ENCODE measurements around the gene EGR4. TPM values are rescaled to one million over a fixed set of nuclear protein-coding genes. Genes with fewer than 3 reads are reported as not detected.
"Not testable (repeated sequence)": the region's sequence is repeated elsewhere in the genome, so short reads cannot be mapped to it uniquely, and the experiment has no call there.

EGR4 gene
- total RNA-seq, 1 experiment from 2014 or later, result not detected

DNA sequence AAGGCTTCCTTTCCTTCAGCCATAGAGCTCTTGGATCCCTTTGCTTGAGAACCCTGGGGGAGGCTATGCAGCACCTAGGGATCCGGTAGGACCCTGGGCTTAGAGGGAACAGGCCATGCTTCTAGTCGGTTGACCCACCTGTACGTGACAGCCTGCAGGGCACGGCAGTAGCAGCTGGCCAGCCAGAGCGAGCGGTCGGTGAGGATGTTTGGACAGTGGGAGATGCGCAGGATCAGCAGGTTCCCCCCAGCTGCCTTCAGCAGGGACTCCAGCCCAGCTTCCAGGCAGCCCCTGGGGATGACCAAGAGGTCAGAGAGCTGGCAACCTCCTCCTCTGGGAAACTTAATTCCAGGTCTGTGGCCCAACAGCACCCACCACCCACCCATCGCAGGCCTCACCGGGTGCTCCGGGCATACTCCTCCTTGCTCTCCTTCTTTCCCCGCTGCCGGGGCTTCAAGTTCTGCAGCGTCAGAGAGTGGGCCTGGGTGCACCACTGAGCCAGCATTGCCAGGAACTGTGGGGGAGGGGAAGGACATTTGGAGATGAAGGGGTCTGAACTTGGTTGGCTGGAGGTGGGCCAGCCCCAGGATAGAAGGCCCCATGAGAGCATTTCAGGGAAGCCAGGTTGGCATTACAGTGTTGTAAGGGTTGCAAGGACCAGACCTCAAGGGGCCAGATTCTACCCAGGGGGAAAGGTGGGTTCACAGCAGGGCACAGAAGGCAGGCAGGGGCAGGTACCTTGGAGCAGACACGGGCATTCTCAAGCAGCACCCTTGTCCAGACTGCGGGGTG lies 29.6 kb downstream of the EGR4 start:
- no peak for DNase-seq (ENCODE audit: low read depth)

DNA sequence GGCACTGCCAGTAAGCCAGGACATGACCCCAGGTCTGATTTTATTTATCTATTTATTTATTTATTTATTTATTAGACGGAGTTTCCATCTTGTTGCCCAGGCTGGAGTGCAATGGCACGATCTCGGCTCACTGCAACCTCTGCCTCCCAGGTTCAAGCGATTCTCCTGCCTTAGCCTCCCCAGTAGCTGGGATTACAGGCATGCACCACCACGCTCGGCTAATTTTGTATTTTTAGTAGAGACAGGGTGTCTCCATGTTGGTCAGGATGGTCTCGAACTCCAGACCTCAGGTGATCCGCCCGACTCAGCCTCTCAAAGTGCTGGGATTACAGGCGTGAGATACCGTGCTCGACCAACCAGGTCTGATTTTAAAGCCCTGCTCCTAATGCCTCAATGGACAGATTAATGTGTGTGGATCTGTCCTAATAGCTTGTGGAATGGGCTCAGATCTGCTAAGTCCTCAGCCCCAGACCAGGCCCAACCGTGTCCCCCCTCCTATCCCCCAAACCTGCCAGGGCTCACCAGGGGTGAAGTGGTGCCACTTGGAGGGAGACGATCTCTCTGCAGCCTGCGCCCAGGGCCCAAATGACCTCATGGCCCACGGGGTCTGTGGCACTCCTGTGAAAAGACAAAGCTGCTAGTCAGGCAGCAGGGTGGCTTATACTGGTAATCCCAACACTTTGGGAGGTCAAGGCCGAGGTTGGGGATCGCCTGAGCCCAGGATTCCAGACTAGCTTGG lies 30.5 kb downstream of the EGR4 start:
- DNase-seq (ENCODE audit: low read depth), result not testable (repeated sequence)

DNA sequence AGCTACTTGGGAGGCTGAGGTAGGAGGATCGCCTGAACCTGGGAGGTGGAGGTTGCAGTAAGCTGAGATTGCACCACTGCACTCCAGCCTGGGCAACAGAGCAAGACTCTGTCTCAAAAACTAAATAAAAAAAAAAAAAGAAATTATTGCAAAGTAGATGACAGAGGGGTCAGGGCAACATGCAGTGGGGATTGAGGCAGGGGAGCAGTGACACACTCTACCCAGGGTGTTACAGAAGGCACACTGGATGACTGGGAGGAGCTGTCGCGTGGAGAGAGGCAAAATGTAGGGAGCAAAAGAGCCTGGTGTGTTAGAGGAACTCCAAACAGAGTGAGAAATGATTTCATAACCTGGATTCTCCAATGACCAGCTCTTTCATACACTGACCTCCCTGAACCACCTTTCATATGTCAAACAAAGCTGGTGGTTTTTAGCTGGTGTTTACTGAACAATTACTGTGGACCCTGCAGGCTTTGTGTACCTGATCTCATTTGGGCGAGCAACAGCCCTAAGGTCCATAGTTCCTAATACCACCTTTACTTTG lies 31.2 kb downstream of the EGR4 start:
- DNase-seq (ENCODE audit: low read depth), result no peak

DNA sequence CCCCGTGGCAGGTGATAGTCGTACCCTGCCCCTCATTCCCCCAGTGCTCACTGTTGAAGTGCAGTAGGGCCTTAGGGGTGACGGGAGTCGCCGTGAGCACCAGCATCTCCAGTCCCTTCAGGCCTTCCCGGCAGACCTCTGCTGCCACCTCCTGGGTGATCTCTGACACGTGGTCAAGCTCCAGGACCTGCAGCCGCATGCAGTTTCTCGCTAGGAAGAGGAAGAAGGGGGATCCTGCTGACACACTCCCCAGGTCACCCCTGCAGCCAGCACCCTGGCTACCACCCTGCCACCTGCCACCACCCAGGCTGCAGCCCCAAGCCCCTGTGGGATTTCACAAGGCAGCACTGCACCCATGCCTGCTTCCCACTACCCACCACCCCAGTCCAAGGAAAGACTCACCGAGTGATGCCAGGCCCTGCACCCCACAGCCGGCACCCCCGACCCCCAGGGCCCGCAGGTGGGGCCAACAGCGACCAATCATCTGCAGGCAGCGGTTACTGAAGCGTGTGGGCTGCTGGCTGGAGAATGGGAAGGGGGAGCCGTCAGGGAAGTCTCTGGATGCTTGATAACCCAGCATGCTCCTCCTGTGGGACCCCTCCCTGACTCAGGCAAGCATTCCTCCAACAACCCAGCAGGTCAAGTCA lies 32.9 kb downstream of the EGR4 start:
- DNase-seq (ENCODE audit: low read depth), result peak; percentile 43

DNA sequence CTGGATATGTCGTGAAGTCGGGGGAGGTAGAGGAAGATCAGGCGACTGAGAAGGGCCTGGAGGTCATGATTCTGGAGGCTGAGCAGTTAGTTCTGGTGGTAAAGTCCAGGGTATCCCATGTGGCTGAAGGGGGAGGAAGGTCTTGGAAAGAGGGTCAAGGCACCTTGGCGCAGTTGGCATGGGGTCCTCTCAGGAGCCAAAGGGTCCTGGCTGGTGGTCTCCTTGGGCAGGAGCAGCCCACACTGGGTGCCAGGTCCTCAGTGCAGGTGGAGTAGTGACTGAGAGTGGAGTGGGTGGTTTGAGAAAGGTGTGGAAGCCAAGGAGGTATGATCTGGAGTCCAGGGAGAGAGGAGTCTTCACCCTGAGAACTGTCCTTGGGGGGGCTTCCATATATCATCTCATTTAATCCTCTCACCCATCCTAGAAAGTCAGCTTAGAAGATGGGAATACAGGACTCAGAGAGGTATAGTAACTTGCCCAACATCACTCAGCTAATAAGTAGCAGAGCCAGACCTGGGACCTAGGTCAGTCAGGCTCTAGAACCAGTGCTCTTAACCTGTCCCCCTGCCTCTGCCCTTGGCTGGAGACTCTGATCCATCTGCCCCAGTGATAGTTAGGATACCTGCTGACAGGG lies 33.5 kb downstream of the EGR4 start:
- no peak for DNase-seq (ENCODE audit: low read depth)

DNA sequence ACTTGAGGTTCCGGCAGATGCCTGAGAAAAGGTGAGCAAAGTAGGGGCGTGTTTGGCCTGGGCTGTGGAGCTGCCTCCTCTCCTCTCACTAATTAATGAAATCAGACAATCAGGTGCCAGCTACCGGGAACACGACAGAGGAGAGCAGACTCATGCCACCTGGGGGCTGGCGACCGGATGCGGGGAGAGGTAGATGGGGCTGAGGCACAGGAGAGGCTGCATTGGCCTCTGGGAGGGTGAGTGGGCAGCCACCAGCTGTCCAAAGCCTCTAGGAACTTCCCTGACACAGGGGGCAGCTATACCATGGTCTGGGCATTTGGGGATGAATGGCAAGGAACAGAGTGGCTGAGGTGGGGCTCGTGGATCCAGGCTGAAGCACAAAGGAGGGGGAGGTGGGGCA lies 34.1 kb downstream of the EGR4 start:
- DNase-seq (ENCODE audit: low read depth), result no peak

DNA sequence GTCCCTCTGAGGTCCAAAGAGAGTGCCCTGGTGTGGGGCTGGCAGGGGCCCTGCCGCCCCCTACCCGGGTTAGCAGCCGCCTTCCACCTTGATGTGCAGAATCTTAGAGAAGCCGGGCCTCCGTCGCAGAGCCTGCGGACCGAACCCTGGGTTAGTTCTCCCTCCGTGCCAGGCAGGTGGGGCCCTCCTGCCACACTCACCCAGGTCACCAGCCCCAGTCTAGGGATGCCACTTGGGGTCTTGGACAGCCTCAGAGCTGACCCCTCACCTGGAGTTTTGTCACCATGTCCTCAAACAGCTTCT lies 34.5 kb downstream of the EGR4 start:
- no peak for DNase-seq (ENCODE audit: low read depth)

DNA sequence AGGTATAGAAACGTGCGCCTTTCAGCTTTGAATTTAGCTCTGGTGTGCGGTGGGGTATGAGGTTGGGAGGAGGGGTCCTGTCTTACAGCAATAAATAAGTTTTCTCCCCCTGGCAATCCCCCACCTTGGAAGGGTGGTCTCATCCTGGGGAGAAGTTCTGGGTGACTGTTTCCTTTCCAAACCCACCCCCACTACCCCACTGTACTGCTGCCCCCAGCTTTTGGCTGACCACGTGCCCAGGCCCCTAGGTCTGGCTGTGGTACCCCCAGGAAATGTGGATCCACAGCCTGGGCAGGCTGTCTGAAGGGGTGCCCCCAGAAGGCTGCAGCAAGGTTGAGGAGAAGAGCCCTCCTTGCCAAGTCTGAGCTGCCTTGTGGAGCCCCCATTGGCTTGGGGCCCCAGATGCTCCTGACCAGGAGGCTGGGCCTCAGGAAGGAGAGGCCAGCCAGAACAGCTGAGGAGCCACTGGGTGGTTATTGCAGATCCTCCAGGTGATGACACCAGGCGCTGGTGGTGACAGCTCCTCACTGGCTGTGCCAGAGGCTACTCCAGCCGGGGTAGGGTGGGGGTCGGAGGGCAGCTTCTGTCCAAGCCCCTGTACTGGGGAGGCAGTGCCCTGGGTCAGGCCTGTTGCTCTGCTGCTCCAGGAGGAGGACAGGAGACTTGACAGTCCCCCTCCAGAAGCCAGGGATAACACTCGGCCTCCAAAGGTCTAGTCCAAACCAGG lies 35.0 kb downstream of the EGR4 start:
- no peak for DNase-seq (ENCODE audit: low read depth)

DNA sequence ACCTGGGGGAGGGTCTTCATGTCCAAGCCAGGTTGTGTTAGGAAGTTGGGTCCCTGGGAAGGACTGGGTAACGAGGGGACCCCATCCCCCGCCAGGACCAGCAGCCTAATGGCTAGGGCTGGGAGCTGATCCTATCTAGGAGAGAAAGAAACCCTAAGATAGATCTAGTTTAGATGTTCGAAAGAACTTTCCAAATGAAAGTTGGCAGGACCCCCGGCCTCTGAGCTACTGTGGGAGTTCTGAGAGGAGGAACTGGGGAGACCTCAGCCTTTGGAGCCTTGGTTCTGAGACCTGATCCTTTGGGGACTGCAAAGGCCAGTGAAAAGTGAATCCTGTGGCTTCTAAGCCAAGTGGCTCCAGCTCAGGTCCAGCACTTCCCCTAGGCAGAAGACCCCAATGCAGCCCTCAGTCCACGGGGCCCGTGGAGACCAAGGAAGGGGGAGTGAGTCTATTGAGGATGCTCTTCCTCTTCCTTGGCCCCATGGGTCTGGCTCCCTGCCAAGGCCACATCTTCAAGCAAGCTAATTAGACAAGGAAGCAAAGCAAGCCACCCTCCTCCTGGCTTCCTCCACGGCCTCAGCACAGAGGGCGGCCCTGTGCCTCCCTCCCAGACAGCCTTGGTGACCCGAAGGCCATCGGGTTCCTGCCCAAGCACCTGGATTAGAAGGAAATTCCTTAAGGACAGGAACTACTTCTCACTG lies 35.8 kb downstream of the EGR4 start:
- DNase-seq (ENCODE audit: low read depth), result peak; percentile 15

DNA sequence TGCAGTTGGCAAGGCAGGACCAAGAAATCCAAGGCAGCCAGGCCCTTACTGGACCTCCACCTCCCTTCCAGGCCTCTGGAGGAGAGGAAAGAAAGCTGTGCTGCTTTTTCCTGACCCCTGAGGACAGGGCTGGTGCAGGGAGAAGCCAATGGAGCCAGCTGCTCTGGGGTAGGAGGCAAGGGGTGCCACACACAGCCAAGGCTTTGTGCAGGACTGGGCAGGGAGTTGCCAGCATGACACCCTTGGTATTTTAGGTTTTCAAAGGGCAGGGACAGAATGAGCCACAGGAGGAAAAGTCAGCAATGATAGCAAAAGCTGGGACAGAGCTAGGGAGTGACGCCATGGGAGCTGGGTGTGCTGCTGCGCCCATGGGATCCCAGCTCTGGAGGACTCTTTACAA lies 36.3 kb downstream of the EGR4 start:
- no peak for DNase-seq (ENCODE audit: low read depth)

DNA sequence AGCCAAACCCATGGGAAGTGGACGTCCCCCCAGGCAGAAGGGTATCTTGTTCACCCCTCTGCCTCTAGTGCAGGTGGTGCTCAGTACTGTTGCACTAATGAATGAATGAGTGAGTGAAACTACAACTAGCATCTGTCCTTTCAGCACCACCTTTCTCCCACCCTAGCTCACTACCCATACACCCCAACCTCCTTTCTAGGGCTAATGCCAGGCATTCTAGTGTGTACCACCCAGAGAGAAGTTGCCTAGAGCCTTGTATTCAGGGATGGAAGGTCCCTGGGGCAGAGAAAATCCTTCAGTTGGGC lies 36.8 kb downstream of the EGR4 start:
- no peak for DNase-seq (ENCODE audit: low read depth)

DNA sequence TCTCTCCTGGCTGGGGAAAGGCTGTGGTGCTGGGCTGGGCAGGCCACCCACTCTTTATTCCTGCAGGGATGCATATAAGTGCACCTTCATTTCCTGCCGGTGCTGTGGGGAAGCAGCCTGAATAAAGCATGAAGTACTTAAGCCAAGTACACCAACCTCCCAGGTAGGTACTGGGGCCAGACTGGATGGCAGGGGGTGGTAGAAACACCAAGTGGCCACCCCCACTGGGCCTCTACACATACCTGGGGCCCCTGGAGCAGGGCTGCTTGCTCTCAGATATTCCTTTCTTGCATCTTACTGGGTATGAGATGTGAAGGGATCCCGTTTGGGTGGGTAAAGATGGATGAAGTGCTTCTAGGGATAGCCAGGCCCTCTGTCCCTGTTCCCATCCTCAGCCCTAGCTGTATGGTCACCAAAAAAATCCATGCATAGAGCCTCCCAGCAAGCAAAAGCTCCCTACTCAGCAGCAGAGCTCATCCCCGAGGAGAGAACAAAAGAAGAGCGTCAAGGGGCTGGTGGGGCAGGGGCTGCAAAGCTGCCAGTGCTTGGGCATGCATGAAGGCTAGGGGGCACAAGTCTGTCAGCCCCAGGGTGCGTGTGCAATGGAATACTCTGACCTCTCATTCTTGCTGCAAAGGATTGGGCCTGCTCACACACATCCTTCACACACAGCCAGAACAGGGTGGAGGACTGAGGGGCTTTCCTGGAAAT lies 37.3 kb downstream of the EGR4 start:
- DNase-seq (ENCODE audit: low read depth), result no peak

DNA sequence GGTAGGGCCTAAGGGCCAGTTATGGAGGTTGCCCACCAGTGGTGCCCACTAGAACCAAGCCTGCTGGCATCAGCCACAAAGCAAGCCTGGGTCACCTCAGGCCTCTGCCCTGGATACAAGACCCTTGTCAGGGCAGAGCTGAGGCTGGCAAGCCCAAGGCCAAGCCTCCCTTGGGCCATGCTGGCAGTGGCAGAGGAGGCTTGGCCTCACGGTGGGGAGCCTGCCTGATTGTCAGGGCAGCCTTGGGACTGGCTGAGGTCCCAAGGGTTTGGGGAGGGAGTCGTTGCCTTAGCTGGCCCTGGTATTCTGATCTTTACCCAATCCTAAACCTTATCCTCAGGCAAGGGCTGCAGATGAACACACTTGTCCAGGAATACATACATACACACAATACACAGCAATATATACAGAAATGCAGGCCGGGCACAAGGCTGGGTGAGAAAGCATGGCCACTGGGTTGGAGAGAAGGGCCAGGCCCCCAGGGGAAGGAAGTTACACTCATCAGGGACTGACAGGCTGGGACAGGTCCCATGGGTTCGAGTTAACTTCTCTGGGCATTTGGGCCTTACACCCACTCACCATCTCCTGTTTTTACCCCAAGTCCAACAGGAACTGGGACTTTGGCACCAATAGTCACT lies 38.2 kb downstream of the EGR4 start:
- no peak for DNase-seq (ENCODE audit: low read depth)

DNA sequence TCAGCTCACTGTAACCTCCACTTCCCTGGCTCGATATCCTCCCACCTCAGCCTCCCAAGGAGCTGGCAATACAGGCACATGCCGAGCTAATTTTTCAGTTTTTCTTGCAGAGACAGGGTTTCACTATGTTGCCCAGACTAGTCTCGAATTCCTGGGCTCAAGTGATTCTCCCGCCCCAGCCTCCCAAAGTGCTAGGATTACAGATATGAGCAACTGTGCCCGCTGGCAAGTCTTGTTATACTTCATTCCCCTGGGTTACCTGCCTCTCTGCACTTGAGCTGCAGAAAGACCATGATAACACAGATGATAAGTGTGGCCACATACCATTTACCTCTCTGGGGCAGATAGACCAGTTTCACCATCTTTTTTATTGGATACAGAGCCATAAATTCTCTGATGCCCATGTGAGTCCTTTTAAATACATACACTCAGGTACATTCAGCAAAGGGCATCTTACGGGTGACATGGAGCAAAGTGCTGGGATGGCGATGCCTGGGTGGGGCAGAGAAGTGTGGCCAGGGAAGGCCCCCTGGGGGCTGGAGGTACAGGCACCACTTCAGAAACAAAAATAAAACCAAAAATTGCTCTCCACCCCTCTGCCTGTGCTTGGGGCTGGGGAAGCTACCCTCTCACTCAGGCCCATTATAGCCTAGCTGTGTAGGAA lies 38.9 kb downstream of the EGR4 start:
- no peak for DNase-seq (ENCODE audit: low read depth)

DNA sequence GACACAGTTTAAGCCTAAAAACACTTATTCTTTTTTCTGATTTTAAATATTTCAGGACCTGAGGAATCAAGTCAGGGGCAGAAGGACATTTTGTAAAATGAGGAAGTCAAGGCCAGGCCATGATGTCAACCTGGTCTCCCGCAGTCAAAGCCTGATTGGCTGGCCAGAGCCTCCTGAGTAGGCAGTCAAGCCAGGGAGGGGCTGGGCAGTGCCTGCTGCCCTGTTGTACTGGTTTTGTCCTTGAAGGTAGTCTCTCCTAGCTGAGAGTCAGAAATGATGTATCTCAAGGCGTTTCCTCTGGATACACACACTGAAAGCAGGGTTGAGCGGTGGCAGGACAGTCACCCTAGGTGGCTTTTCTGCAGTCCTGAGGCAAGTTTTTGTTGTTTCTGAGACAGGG lies 39.4 kb downstream of the EGR4 start:
- no peak for DNase-seq (ENCODE audit: low read depth)

DNA sequence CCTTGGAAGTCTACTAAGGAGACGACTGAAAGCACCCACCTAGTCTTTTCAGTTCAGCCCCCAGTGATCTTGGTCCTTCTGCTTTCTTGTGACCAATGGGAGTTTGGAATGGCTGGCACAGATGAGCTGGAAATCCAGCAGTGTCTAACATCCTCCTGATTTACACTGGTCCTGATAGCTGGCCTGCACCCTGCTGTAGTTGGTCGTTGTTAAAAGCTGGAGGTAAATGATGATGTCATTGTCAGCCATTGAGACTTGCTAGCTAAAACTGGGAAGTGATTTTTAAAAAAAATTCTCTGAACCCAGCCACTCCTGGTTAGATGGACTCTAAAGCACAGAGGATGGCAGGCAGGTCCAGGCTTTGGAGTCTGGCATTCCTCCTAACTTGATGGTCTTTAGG lies 39.9 kb downstream of the EGR4 start:
- DNase-seq (ENCODE audit: low read depth), result no peak

DNA sequence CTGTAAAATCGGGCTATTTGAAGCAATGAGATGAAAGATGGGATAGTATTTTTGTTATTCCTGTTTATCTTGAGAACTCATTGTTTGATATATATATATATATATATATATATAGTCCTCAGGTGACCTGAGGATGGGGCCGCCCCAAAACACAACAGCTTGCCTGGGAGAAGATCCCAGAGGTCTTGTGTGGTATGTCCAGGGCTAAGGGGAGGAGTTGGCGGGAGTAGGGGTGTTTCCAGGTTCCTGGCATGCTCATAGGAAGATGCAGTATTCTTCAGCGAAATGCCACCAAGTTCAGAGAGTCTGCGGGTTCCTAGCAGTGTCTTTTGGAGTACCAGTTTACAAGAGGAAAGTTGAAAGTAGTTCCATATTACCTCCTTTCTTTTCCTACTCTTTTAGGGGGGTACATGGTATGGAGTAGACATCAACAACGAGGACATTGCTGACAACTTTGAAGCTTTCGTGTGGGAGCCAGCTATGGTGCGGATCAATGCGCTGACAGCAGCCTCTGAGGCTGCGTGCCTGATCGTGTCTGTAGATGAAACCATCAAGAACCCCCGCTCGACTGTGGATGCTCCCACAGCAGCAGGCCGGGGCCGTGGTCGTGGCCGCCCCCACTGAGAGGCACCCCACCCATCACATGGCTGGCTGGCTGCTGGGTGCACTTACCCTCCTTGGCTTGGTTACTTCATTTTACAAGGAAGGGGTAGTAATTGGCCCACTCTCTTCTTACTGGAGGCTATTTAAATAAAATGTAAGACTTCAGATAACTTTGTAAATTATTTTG lies 40.9 kb downstream of the EGR4 start:
- DNase-seq (ENCODE audit: low read depth), result no peak

Data from RPMI7951 (cell line).